Upper lobe of left lung (tissue), 6 donors: ENCODE data around the gene C3orf70. TPM values are rescaled to one million over a fixed set of nuclear protein-coding genes. Genes with fewer than 3 reads are reported as not detected.

ENCODE experiments used
- ATAC-seq, 2 donors: fragments of 200-7000 bp; cut with Tn5 transposase; one replicate each; pipeline ENCODE4 v1.9.1; 2022; ENCODE audit warnings: mild to moderate bottlenecking in 2 of 2, moderate library complexity in 2 of 2; ENCODE audit not compliant: low FRiP score in 2 of 2
- DNase-seq, 2 donors: peaks; one replicate each; pipeline ENCODE4 v3.0.0-alpha.2; 2019 to 2020
- H3K27ac ChIP-seq, 4 donors: fragments of 200-600 bp; sonication (generic); one replicate each; pipeline ENCODE4 v1.5.1; 2016 to 2019
- H3K27me3 ChIP-seq, 4 donors: fragments of 200-600 bp; sonication (generic); one replicate each; pipeline ENCODE4 v1.5.1; 2017 to 2019
- H3K36me3 ChIP-seq, 4 donors: fragments of 200-600 bp; sonication (generic); one replicate each; pipeline ENCODE4 v1.5.1; 2016 to 2019
- H3K4me1 ChIP-seq, 4 donors: fragments of 200-600 bp; sonication (generic); one replicate each; pipeline ENCODE4 v1.5.1; 2018 to 2019
- H3K4me3 ChIP-seq, 4 donors: fragments of 200-600 bp; sonication (generic); one replicate each; pipeline ENCODE4 v1.5.1; 2017 to 2019; ENCODE audit warnings: mild to moderate bottlenecking in 2 of 4, moderate library complexity in 1 of 4
- H3K9me3 ChIP-seq, 4 donors: fragments of 200-600 bp; sonication (generic); one replicate each; pipeline ENCODE4 v1.5.1; 2018 to 2019
- CTCF ChIP-seq, 6 experiments: fragments of 450-650 bp in 4 of 6; fragments of 200-600 bp in 2 of 6; sonication (generic) in 2 of 6; IDR thresholded peaks; one replicate each; pipeline ENCODE4 v1.5.1; 2016 to 2019; ENCODE audit warnings: antibody characterized with exemption in 6 of 6
- EP300 ChIP-seq, 4 donors: sonication (generic); formaldehyde crosslinking; IDR thresholded peaks; one replicate each; pipeline ENCODE4 v1.5.1; 2017; ENCODE audit warnings: antibody characterized with exemption in 4 of 4, control low read depth in 2 of 4
- POLR2A ChIP-seq, 4 donors: fragments of 450-650 bp; IDR thresholded peaks; one replicate each; pipeline ENCODE4 v1.5.1; 2016 to 2017; ENCODE audit warnings: antibody characterized with exemption in 4 of 4, mild to moderate bottlenecking in 2 of 4
- POLR2AphosphoS5 ChIP-seq, 2 donors: sonication (generic); formaldehyde crosslinking; IDR thresholded peaks; one replicate each; pipeline ENCODE4 v1.5.1; 2017; ENCODE audit warnings: antibody characterized with exemption in 2 of 2
- WGBS, 2 donors: methylation state at CpG; one replicate each; pipeline ENCODE4 v1.1.5; 2017 to 2018; 5-methylcytosine and 5-hydroxymethylcytosine counted together
- total RNA-seq, 6 donors: library from RNA; depleted of rRNA in 4 of 6; stranded (reverse); fragments of >200 nt in 4 of 6; gene quantifications; one replicate each; pipeline versions ENCODE4 v1.1.0 to v1.2.1, GENCODE V29; 2016 to 2021
- donor health status: DM: no; HTN: no; CAD: no; lungs with moderate emphysema.
- donor health status: DM: no; HTN: yes; CAD: no; lungs with severe emphysema.

C3orf70 gene
- total RNA-seq, 6 donors from 2014 or later: 0.67 to 3.9 (median 1.6) TPM

GRCh38 chr3:185059766-185060165 is 93.1 kb downstream of the C3orf70 start:
- 44 to 49% methylated on average over 2 of the region's 2 CpGs for WGBS, 2 donors
- ATAC-seq (peak in 1 of 2 donors; percentile 54), DNase-seq (peak in 1 of 2 donors; percentile 45)
- TF ChIP-seq EP300 (IDR thresholded peaks at IDR 0.05): no peak
- no peak for TF ChIP-seq CTCF (IDR thresholded peaks at IDR 0.05)
- TF ChIP-seq POLR2AphosphoS5 (IDR thresholded peaks at IDR 0.05): no peak
- TF ChIP-seq POLR2A (IDR thresholded peaks at IDR 0.05): no peak
- Histone ChIP-seq H3K27ac (no peak overlapping the region), H3K9me3 (peaks cover 0 to 14% (median 11%) of the 10 kb centered on the region in 4 donors), H3K36me3 (no peaks in the 10 kb centered on the region), H3K4me3 (no peak overlapping the region), H3K4me1 (no peaks in the 10 kb centered on the region), H3K27me3 (no peaks in the 10 kb centered on the region)

- no peaks in the 10 kb centered on the region for H3K27me3 ChIP-seq
- WGBS, 2 donors: 52 to 65% methylated on average over 2 of the region's 2 CpGs
- no peak overlapping the region for H3K4me3 ChIP-seq
- H3K4me1 ChIP-seq: no peaks in the 10 kb centered on the region
- no peak overlapping the region for H3K27ac ChIP-seq
- DNase-seq (no peak), ATAC-seq (peak in 1 of 2 donors; percentile 35)
- peaks cover 0 to 5% (median under 1%) of the 10 kb centered on the region in 4 donors for H3K36me3 ChIP-seq
- TF ChIP-seq POLR2AphosphoS5 (IDR thresholded peaks at IDR 0.05) (no peak), EP300 (IDR thresholded peaks at IDR 0.05) (no peak), CTCF (IDR thresholded peaks at IDR 0.05) (no peak), POLR2A (IDR thresholded peaks at IDR 0.05) (no peak)
- peaks cover 0 to 14% (median 11%) of the 10 kb centered on the region in 4 donors for H3K9me3 ChIP-seq
Observed at GRCh38 chr3:185058796-185059195, 94.1 kb downstream of the C3orf70 start.

- ATAC-seq (no peak), DNase-seq (no peak)
- Histone ChIP-seq H3K36me3 (peaks cover 0 to 15% (median 9%) of the 10 kb centered on the region in 4 donors), H3K27ac (no peak overlapping the region), H3K27me3 (no peaks in the 10 kb centered on the region), H3K4me3 (no peak overlapping the region), H3K4me1 (no peaks in the 10 kb centered on the region), H3K9me3 (peaks cover 0 to 14% (median 11%) of the 10 kb centered on the region in 4 donors)
- TF ChIP-seq POLR2A (IDR thresholded peaks at IDR 0.05): no peak
- TF ChIP-seq EP300 (IDR thresholded peaks at IDR 0.05): no peak
- TF ChIP-seq POLR2AphosphoS5 (IDR thresholded peaks at IDR 0.05): no peak
- no peak for TF ChIP-seq CTCF (IDR thresholded peaks at IDR 0.05)
- 91 to 100% methylated on average over 1 of the region's 1 CpG for WGBS, 2 donors
Observed at GRCh38 chr3:185057829-185058228, 95.0 kb downstream of the C3orf70 start.

DNA sequence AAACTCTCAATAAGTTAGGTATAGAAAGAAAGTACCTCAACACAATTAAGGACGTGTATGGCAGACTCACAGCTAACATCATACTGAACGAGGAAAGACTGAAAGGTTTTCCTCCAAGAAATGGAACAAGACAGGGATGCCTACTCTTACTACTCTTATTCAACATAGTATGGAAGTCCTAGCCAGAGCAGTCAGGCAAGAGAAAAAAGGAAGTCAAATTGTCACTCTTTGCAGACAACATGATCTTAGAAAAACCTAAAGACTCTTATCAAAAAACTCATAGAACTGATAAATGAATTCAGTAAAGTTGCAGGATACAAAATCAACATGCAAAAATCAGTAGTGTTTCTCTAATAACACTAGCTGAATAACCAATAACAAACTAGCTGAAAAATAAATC is 96.0 kb downstream of the C3orf70 start:
- Histone ChIP-seq H3K4me3 (no peak overlapping the region), H3K27me3 (no peaks in the 10 kb centered on the region), H3K4me1 (no peaks in the 10 kb centered on the region), H3K36me3 (peaks cover 0 to 23% (median 16%) of the 10 kb centered on the region in 4 donors), H3K27ac (no peak overlapping the region), H3K9me3 (peaks cover 0 to 14% (median 11%) of the 10 kb centered on the region in 4 donors)
- 93 to 97% methylated on average over 2 of the region's 2 CpGs for WGBS, 2 donors
- no peak for DNase-seq
- TF ChIP-seq CTCF (IDR thresholded peaks at IDR 0.05): no peak
- TF ChIP-seq EP300 (IDR thresholded peaks at IDR 0.05): no peak
- TF ChIP-seq POLR2A (IDR thresholded peaks at IDR 0.05): no peak
- no peak for TF ChIP-seq POLR2AphosphoS5 (IDR thresholded peaks at IDR 0.05)
- no peak for ATAC-seq

DNA sequence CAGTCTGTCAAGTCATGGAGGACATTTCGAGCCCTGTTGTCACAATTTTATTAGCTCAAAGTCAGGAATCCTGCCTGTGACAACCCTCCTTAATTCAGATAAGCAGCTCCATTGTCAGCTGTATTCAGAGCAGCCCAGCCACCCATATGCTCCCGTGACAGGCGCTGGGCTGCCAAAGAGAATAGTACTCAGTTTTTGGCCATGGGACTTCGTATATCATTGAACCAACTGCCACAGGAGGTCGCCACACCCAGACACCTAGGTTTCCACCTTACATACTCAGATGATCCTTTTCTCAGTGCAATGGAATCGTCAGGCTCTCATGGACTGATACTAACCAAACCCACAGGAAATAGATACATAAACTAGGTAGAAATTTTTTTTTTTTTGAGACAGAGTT is 100.2 kb downstream of the C3orf70 start:
- DNase-seq (no peak), ATAC-seq (no peak)
- Histone ChIP-seq H3K4me3 (no peak overlapping the region), H3K36me3 (peaks cover 8 to 57% (median 42%) of the 10 kb centered on the region in 4 donors), H3K9me3 (peaks cover 0 to 8% (median 4%) of the 10 kb centered on the region in 4 donors), H3K27me3 (no peaks in the 10 kb centered on the region), H3K4me1 (no peaks in the 10 kb centered on the region), H3K27ac (no peak overlapping the region)
- no peak for TF ChIP-seq POLR2AphosphoS5 (IDR thresholded peaks at IDR 0.05)
- TF ChIP-seq EP300 (IDR thresholded peaks at IDR 0.05): no peak
- TF ChIP-seq POLR2A (IDR thresholded peaks at IDR 0.05): no peak
- TF ChIP-seq CTCF (IDR thresholded peaks at IDR 0.05): no peak
- WGBS, 2 donors: 81 to 87% methylated on average over 6 of the region's 6 CpGs
